ENCODE data around the gene TSEN54.

TSEN54 gene

DNA sequence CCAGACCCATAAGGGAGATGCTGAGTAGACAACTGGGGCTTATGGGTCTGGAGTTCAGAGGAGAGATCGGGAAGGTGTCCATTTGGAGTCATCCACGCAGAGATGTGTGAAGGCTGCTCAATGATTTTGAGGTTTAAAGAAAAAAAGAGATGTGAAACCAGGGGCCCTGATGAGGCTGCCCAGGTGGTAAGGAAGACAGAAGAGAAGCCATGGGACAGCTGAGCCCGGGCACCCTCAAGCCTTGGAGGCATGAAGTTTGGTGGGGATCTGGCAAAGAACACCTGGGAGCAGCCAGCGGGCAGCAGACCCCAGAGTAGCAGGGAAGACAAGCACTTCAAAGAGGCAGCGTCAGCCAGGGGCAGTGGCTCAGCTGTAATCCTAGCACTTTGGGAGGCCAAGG, 50.5 kb downstream of the TSEN54 start:
- no peak for FAIRE-seq

- no peak for FAIRE-seq
Observed at GRCh38 chr17:75568412-75569255, 52.3 kb downstream of the TSEN54 start.

GRCh38 chr17:75570034-75570676, 53.8 kb downstream of the TSEN54 start:
- FAIRE-seq, result no peak

DNA sequence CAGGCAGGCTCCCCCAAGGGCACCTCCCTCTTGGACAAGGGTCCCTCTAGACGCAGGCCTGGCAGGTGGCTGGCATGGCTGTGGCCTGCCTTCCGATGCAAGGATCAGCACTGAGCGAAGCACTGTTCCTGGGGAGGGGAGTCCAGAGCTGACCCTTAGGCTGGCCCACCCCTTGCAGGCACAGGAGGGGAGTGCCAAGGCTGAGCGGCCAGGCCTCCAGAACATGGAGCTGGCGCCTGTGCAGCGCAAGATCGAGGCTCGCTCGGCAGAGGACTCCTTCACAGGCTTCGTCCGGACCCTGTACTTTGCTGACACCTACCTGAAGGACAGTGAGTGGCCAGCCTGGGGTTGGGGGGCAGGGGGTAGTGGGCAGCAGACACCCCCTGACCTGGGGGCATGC, 54.4 kb downstream of the TSEN54 start:
- FAIRE-seq, result no peak

GRCh38 chr17:75571197-75571884, 55.0 kb downstream of the TSEN54 start:
- no peak for FAIRE-seq

DNA sequence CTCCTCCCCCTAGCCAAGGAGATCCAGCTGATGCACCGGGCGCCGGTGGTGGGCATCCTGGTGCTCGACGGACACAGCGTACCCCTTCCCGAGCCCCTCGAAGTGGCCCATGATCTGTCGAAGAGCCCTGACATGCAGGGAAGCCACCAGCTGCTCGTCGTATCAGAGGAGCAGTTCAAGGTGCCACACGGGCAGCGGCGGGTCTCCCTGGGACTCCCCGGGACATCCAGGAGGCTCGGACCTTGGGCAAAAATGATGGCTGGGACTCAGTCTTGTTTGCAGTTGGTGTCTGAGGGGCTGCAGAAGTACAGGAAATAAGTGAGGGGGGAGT, 55.5 kb downstream of the TSEN54 start:
- no peak for FAIRE-seq

DNA sequence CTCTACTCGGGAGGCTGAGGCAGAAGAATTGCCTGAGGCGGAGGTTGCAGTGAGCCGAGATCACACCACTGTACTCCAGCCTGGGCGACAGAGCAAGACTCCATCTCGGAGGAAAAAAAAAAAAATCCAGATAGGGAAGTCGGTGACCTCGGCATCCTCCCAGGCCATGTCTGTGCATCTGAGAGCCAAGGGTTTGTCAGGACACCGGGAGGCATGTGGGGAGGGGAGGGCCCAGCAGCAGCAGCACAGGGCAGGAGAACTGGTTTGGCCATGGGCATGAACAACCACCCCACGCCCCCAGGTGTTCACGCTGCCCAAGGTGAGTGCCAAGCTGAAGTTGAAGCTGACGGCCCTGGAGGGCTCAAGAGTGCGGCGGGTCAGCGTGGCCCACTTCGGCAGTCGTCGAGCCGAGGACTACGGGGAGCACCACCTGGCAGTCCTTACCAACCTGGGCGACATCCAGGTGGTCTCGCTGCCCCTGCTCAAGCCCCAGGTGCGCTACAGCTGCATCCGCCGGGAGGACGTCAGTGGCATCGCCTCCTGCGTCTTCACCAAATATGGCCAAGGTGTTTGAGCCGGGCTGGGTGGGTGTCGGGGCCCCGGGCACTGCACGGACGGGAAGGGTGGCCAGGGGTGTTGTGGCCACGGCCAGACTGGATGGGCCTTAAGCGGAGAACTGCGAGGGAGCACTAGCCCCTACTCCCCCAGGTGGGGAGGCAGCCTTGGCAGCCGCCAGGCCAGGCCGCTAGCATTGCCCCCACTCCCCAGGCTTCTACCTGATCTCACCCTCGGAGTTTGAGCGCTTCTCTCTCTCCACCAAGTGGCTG, 56.6 kb downstream of the TSEN54 start:
- no peak for FAIRE-seq

DNA sequence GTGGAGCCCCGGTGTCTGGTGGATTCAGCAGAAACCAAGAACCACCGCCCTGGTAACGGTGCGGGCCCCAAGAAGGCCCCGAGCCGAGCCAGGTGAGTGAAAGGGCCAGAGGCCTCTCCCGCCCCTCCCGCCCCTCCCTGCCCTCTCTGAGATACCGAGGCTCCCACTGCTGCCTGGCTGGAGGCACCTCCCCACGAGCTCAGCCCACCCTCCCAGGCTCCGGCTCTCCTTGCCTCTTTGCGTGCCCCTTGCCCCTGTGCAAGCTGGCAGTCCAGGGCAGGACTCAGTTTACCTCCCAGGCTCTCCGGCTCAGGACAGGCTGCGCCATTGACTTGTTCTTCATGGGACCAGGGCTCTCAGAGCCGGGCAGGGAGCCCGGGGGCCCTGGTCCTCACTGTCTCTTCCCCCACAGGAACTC, 57.2 kb downstream of the TSEN54 start:
- no peak for FAIRE-seq

- no peak for FAIRE-seq
Observed at GRCh38 chr17:75573994-75574393, 57.7 kb downstream of the TSEN54 start.

Measured in G401.6 (cell line).